C4-2B (cell line): ENCODE measurements around the gene CNPY4.

Experiments
- ZFX ChIP-seq: fragments of 450-650 bp; IDR thresholded peaks from 2 replicates; pipeline ENCODE4 v1.6.1; 2017
- TF ChIP-seq, protein P1 (sequence below): fragments of 450-650 bp; conservative IDR thresholded peaks from 2 replicates; pipeline ENCODE4 v1.5.1; 2017; ENCODE audit warnings: mild to moderate bottlenecking

DNA sequence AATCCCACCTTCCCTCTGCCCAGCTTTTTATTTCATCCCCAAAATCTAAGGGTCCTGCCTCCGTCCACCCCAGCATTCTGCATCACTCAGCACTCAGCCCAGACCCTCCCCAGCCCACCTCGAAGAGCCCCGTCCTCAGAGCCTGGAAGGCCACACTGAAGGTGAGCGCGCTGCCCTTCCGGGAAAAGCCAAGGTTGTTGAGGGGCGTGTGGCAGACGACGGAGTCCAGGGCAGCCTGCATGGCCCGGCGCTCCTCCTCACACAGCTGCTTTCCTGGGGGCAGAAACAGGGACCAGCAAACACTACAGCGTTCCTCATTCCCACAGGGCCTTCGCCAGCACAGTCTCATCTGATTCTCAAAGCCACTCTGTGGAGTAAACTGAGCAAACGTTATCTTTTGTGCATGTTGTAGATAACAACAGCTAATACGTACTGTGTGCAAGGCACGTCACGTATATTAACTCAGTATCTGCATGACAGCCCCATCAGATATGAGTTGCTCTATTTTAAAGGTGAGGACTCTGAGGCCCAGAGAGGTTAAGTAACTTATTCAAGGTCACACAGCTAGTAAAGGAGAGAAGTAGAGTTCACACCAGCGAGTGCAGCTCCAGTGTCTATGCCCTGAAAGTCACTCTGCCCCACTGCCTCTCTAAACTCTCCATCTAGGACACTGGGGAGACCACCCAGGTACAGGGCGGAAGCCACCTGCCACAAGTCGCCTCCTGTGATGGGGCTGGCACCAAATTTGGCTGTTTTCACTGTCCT lies 36.3 kb downstream of the CNPY4 start:
- TF ChIP-seq, protein P1, sequence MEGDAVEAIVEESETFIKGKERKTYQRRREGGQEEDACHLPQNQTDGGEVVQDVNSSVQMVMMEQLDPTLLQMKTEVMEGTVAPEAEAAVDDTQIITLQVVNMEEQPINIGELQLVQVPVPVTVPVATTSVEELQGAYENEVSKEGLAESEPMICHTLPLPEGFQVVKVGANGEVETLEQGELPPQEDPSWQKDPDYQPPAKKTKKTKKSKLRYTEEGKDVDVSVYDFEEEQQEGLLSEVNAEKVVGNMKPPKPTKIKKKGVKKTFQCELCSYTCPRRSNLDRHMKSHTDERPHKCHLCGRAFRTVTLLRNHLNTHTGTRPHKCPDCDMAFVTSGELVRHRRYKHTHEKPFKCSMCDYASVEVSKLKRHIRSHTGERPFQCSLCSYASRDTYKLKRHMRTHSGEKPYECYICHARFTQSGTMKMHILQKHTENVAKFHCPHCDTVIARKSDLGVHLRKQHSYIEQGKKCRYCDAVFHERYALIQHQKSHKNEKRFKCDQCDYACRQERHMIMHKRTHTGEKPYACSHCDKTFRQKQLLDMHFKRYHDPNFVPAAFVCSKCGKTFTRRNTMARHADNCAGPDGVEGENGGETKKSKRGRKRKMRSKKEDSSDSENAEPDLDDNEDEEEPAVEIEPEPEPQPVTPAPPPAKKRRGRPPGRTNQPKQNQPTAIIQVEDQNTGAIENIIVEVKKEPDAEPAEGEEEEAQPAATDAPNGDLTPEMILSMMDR: no peak
- no peak for TF ChIP-seq ZFX
